ENCODE data around the gene TMEM121.

The TMEM121 gene

GRCh38 chr14:105487449-105487985 is 38.9 kb upstream of the TMEM121 start:
- DNase-seq, result no peak

- DNase-seq, result no peak
Observed at GRCh38 chr14:105487986-105488777, 38.2 kb upstream of the TMEM121 start.

GRCh38 chr14:105488781-105489541 is 37.4 kb upstream of the TMEM121 start:
- DNase-seq, result no peak

- DNase-seq, result peak; percentile 75 to 86
Observed at GRCh38 chr14:105489542-105490266, 36.7 kb upstream of the TMEM121 start.

DNA sequence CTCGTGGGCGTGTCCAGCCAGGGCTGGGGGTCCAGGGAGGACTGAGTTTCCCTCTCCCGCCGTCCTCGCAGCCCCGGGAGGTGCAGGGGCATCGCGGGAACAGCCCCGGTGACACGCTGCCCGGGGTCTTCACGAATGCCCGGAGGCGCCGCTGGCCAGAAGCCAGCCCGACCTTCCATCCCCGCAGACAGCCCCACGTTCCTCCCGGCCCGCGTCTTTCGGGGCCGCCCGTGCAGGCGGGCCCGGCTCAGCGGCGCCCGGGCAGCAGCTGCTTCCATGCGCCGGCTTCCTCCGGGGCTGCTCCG is 36.2 kb upstream of the TMEM121 start:
- no peak for DNase-seq

- DNase-seq, result peak; percentile 99
Observed at GRCh38 chr14:105490572-105491365, 35.6 kb upstream of the TMEM121 start, which contains the start of gene TEDC1. TSS of gene TEDC1 (plus strand) at chr14:105491246. CDS start at chr14:105491376, 130 bp downstream.

GRCh38 chr14:105491366-105491973 is 34.9 kb upstream of the TMEM121 start:
- DNase-seq, result peak; percentile 40 to 70

GRCh38 chr14:105492031-105492970 is 34.1 kb upstream of the TMEM121 start:
- no peak for DNase-seq

- DNase-seq, result no peak
Observed at GRCh38 chr14:105492971-105493871, 33.2 kb upstream of the TMEM121 start.

DNA sequence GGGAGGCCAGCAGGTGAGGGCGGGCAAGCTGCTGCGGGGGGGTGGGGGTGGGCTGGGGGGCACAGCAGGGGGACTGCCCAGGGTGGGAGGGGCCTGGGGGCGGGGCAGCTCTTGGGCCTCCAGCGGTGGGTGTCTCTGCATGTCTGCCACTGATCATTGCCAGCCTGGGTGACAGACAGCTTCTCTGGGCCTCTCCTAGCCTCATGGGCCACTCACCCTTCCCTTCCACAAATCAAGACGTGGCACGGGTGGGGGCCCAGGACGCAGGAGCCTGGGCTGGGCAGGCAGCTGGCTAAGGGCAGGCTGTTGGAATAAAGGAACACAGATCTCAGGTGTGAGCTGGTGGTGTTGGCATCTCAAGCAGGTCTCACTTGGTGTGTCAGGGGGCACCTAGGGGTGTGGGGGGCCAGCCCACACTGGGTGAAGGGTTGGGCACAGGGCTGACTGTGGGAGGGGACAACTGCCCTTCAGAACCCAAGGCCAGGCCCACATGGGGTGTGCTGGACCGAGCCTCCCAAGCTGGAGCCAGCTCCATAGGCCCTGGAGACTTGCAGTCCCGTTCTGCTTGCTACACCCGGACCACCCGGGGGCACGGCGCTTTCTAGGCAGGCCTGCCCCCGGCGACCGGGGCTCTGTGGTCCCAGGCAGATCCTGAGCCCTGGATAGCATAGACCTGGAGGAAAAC is 32.3 kb upstream of the TMEM121 start:
- no peak for DNase-seq

GRCh38 chr14:105494606-105494929 is 31.8 kb upstream of the TMEM121 start:
- no peak for DNase-seq

- DNase-seq, result no peak
Observed at GRCh38 chr14:105495101-105495989, 31.0 kb upstream of the TMEM121 start.

DNA sequence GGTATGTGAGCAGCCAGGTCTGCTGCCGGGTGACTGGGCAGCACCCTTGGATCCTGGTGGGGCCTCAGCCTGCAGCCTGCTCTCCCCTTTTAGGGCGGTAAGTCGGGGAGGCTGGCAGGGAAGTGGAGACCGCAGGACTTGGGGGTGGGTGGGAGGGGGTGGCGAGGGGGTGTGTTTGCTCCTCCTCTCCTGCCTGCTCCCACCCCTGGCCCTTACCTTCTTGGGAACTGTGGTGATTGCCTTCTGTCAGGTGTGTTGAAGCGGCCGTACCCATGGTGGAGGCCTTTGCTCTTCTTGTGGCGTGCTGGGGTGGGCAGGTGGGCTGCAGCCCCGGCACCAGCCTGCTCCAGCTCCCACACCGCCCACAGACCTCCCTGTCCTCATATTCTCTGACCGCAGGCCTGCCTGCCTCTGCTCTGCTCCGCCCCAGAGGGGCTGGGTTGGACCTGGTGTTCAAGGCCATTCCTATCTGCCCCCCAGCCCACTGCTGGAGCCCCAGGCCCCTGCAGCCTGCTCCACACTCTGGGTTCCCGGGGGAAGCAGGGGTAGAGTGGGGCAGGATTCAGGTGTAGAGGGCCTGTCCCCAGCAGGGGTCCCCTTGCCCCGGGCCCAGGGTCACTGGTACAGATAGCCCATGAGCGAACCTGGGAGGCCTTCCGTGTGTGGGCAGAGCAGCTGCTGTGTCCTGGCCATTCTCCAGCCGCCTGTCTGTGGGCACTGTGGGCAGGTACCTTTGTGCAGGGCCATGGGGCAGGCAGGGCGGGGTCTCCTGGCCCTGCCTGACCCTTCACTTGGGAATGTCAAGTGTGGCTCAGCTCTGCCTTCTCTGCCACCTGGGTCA is 30.2 kb upstream of the TMEM121 start:
- no peak for DNase-seq

DNA sequence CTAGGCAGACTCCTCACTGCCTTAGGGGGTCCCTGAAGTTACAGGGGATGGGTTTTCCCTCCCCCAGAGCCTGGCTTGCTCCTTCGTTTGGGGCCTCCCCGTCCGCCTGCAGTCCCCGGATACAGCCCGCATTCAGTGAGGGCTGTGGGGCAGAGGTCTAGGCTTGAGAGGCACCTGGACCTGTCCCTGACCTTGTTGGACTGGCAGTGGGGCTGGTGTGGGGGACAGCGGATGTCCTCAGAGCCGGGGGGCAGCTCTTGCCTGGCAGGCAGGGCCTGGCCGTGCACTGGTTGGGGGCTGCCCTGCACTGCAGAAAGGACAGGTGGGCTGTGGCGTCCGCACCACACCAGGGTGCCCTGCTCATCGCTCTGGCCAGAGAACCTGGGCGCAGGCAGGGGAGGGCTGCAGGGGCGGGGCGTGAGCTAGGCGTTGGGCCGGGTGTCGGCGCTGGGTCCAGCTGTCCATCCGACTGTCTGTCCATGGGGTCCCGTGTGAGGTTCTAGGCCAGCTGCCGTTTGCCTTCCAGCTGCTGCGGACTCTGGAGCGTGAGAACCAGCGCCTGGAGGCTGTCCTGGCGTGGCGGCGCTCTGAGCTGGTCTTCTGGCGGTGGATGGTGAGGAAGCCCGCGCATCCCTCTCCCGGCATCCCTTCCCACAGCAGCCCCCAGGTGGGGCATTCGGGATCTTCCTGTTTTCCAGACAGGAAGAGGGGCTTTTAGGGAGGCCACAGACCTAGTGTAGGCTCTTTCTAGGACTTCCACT is 29.4 kb upstream of the TMEM121 start:
- no peak for DNase-seq

DNA sequence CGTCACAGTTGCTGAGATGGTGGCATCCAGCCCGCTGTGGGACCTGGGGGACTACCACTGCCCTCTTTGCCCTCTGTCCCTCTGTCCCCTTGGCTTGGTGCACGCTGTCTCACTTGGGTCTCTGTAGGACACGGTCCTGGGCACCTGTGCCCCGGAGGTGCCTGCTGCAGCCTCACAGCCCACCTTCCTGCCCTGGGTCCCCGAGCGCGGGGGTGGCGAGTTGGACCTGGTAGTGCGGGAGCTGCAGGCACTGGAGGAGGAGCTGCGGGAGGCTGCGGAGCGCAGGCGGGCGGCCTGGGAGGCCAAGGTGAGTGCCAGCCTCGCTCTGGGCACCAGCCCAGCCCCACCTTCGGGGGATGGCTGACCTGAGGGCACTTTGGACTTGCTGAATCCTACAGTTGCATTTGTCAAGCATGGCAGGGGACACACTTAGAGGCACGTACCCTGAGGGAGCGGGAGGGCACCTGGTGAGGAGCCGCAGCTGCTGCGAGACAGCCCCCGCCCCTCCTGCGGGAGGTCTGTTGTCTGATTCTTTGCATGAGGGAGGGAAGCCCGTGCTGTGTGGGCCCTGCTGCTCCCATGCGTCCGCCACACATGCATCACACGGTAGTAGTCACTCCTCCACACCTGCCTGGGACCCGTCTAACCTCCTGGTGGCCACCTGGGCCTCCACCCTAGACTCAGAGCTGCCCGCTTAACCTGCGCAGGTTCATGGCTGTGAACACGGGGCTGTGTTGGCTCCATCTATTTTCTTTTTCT is 28.5 kb upstream of the TMEM121 start:
- DNase-seq, result no peak

All from SW 1271 (cell line).